H1 (cell line): ENCODE measurements around the gene SLC39A11. TPM values are rescaled to one million over a fixed set of nuclear protein-coding genes. Genes with fewer than 3 reads are reported as not detected.

Experiments
- CTCF ChIA-PET: fragments of 300-600 bp; sonication (Branson Sonifier 250); formaldehyde crosslinking; loops from one replicate; lab custom pipeline; 2021; ENCODE audit not compliant: partially characterized antibody; lab: Charles Lee
- POLR2A ChIA-PET: fragments of 300-600 bp; sonication (Branson Sonifier 250); formaldehyde crosslinking; loops from one replicate; lab custom pipeline; 2021; ENCODE audit warnings: inconsistent platforms; ENCODE audit not compliant: partially characterized antibody; lab: Charles Lee
- DNase-seq, 2 experiments: peaks; one replicate each; pipeline versions ENCODE4 v3.0.0 to v3.0.0-alpha.2; 2010 to 2022; ENCODE audit warnings: low spot score in 2 of 2, low read depth in 1 of 2, mixed read lengths in 1 of 2
- FAIRE-seq: peaks from 2 replicates; lab custom pipeline; 2011; peaks lifted over from hg19 to GRCh38; lab: Jason Lieb, UNC
- H2AFZ ChIP-seq: 2 replicates; pipeline ENCODE4 v1.8.1; 2012; ENCODE audit warnings: low read length, inconsistent platforms
- H2AK5ac ChIP-seq: 2 replicates; pipeline ENCODE4 v1.6.1; 2013; ENCODE audit warnings: low read depth, low read length
- H2BK120ac ChIP-seq: replicated peaks from 2 replicates; pipeline ENCODE3; 2013; ENCODE audit warnings: low read depth, low read length, inconsistent platforms
- H2BK12ac ChIP-seq: 2 replicates; pipeline ENCODE4 v1.6.1; 2013; ENCODE audit warnings: low read depth, low read length
- H2BK15ac ChIP-seq: 2 replicates; pipeline ENCODE4 v1.6.1; 2013; ENCODE audit warnings: low read length
- H2BK20ac ChIP-seq: 2 replicates; pipeline ENCODE4 v1.6.1; 2013; ENCODE audit warnings: low read length
- H2BK5ac ChIP-seq: 2 replicates; pipeline ENCODE4 v1.6.1; 2013; ENCODE audit warnings: low read depth, low read length
- H3K14ac ChIP-seq: 2 replicates; pipeline ENCODE4 v1.6.1; 2013; ENCODE audit warnings: inconsistent platforms; ENCODE audit not compliant: insufficient read length
- H3K18ac ChIP-seq: 2 replicates; pipeline ENCODE4 v1.6.1; 2013; ENCODE audit warnings: low read length; ENCODE audit errors: extremely low read depth
- H3K23ac ChIP-seq: 2 replicates; pipeline ENCODE4 v1.6.1; 2013; ENCODE audit warnings: inconsistent platforms; ENCODE audit not compliant: insufficient read length
- H3K23me2 ChIP-seq: 2 replicates; pipeline ENCODE4 v1.6.1; 2013; ENCODE audit warnings: low read depth, low read length
- H3K27ac ChIP-seq: 2 replicates; pipeline ENCODE4 v1.6.1; 2011; ENCODE audit warnings: low read depth, low read length, inconsistent platforms
- H3K27me3 ChIP-seq, 4 experiments: replicated peaks in 1 of 4; 1 replicate in 1 of 4; 2 replicates in 3 of 4; pipeline versions ENCODE4 v1.6.1 to v1.8.1; 2011 to 2013; ENCODE audit warnings: low read length in 3 of 4, mild to moderate bottlenecking in 3 of 4, inconsistent platforms in 2 of 4, mixed read lengths in 2 of 4, moderate library complexity in 1 of 4; ENCODE audit not compliant: control insufficient read depth in 3 of 4, insufficient read depth in 3 of 4; ENCODE audit errors: extremely low read depth in 1 of 4
- H3K36me3 ChIP-seq, 4 experiments: 2 replicates each; pipeline versions ENCODE4 v1.6.1 to v1.8.1; 2011 to 2013; ENCODE audit warnings: mild to moderate bottlenecking in 4 of 4, low read length in 3 of 4, moderate library complexity in 2 of 4, control low read depth in 1 of 4, inconsistent platforms in 1 of 4; ENCODE audit not compliant: insufficient read depth in 4 of 4, control insufficient read depth in 2 of 4
- H3K4ac ChIP-seq: replicated peaks from 2 replicates; pipeline ENCODE3; 2013; ENCODE audit warnings: low read length, low read depth, mixed read lengths, inconsistent platforms; ENCODE audit not compliant: insufficient read length
- H3K4me1 ChIP-seq, 4 experiments: replicated peaks in 1 of 4; 1 replicate in 1 of 4; 2 replicates in 3 of 4; pipeline versions ENCODE4 v1.6.1 to v1.8.1; 2011 to 2013; ENCODE audit warnings: low read length in 3 of 4, inconsistent platforms in 2 of 4, mixed read lengths in 1 of 4; ENCODE audit not compliant: insufficient read depth in 4 of 4, control insufficient read depth in 3 of 4
- H3K4me2 ChIP-seq, 2 experiments: 2 replicates each; pipeline versions ENCODE4 v1.6.1 to v1.8.1; 2011 to 2013; ENCODE audit warnings: low read depth in 2 of 2, low read length in 2 of 2, control low read depth in 1 of 2, inconsistent platforms in 1 of 2, mild to moderate bottlenecking in 1 of 2; ENCODE audit not compliant: insufficient read depth in 1 of 2
- H3K4me3 ChIP-seq, 4 experiments: fragments of 200-600, 300-600 bp in 1 of 4; sonication (generic), shearing (Covaris generic), sonication (Bioruptor Twin) in 1 of 4; 2 replicates each; pipeline versions ENCODE4 v1.5.1 to v1.8.1; 2011 to 2016; ENCODE audit warnings: low read length in 4 of 4, low read depth in 3 of 4, control low read depth in 2 of 4, inconsistent platforms in 2 of 4, mild to moderate bottlenecking in 2 of 4, mixed read lengths in 1 of 4, moderate library complexity in 1 of 4; ENCODE audit not compliant: insufficient read depth in 2 of 4; ENCODE audit errors: extremely low read depth in 1 of 4
- H3K56ac ChIP-seq: replicated peaks from 2 replicates; pipeline ENCODE3; 2013; ENCODE audit warnings: low read depth, mild to moderate bottlenecking, mixed read lengths, low read length, inconsistent platforms; ENCODE audit not compliant: insufficient read length
- H3K79me1 ChIP-seq: 2 replicates; pipeline ENCODE4 v1.6.1; 2013; ENCODE audit warnings: low read depth, low read length, control low read depth
- H3K79me2 ChIP-seq, 2 experiments: 2 replicates each; pipeline versions ENCODE4 v1.6.1 to v1.8.1; 2012 to 2013; ENCODE audit warnings: low read length in 2 of 2, mild to moderate bottlenecking in 2 of 2, inconsistent platforms in 1 of 2; ENCODE audit not compliant: insufficient read depth in 2 of 2, control insufficient read depth in 1 of 2
- H3K9ac ChIP-seq, 4 experiments: replicated peaks in 1 of 4; 1 replicate in 1 of 4; 2 replicates in 3 of 4; pipeline versions ENCODE4 v1.6.1 to v1.8.1; 2011 to 2013; ENCODE audit warnings: low read depth in 3 of 4, low read length in 3 of 4, control low read depth in 2 of 4, mild to moderate bottlenecking in 2 of 4, moderate library complexity in 2 of 4, inconsistent platforms in 1 of 4; ENCODE audit errors: extremely low read depth in 1 of 4
- H3K9me3 ChIP-seq, 2 experiments: 2 replicates each; pipeline versions ENCODE4 v1.6.1 to v1.8.1; 2012 to 2013; ENCODE audit warnings: mild to moderate bottlenecking in 2 of 2, moderate library complexity in 2 of 2, control low read depth in 1 of 2, inconsistent platforms in 1 of 2, low read depth in 1 of 2, low read length in 1 of 2, mixed read lengths in 1 of 2; ENCODE audit not compliant: insufficient read depth in 2 of 2
- H4K20me1 ChIP-seq, 2 experiments: replicated peaks in 1 of 2; 2 replicates each; pipeline versions ENCODE3 to v1.8.1; 2011 to 2013; ENCODE audit warnings: inconsistent platforms in 2 of 2, low read length in 2 of 2, mild to moderate bottlenecking in 1 of 2; ENCODE audit not compliant: insufficient read depth in 2 of 2, control insufficient read depth in 1 of 2
- H4K5ac ChIP-seq: 2 replicates; pipeline ENCODE4 v1.6.1; 2013; ENCODE audit warnings: low read length, low read depth, mixed read lengths, inconsistent platforms; ENCODE audit not compliant: insufficient read length
- H4K8ac ChIP-seq: 2 replicates; pipeline ENCODE4 v1.8.0; 2013; ENCODE audit warnings: mild to moderate bottlenecking, moderate library complexity, low read length, inconsistent platforms; ENCODE audit not compliant: insufficient read depth; ENCODE audit errors: extremely low read depth
- H4K91ac ChIP-seq: replicated peaks from 2 replicates; pipeline ENCODE3; 2013; ENCODE audit warnings: low read length, mixed read lengths, inconsistent platforms; ENCODE audit not compliant: insufficient read length
- BACH1 ChIP-seq: IDR thresholded peaks from 2 replicates; pipeline ENCODE4 v1.6.1; 2012; ENCODE audit warnings: low read length, improper control_type of control experiment
- WGBS, 2 experiments: shearing (Covaris generic) in 1 of 2; methylation state at CpG; one replicate each; pipeline versions ENCODE4 v1.1.6 to v1.1.7; 2013 to 2015; ENCODE audit warnings: low lambda C conversion rate in 2 of 2, mixed read lengths in 2 of 2, inconsistent platforms in 1 of 2, low coverage in 1 of 2, missing lambda C conversion rate in 1 of 2; ENCODE audit not compliant: insufficient replicate concordance in 2 of 2, insufficient coverage in 1 of 2, insufficient read length in 1 of 2; ENCODE audit errors: extremely low coverage in 1 of 2, missing lambda C conversion rate in 1 of 2; 5-methylcytosine and 5-hydroxymethylcytosine counted together
- polyA plus RNA-seq, 7 experiments: library from polyadenylated mRNA; depleted of rRNA in 3 of 7; stranded (reverse) in 5 of 7; unstranded in 2 of 7; fragments of >200 nt in 5 of 7; fragments of 200-250 nt in 2 of 7; gene quantifications; 1 replicate in 5 of 7; 2 replicates in 1 of 7; 4 replicates in 1 of 7; pipeline versions ENCODE4 v1.2.1 to v1.2.3, GENCODE V29; 2011 to 2013; ENCODE audit warnings: missing spikeins in 2 of 7, mixed read lengths in 2 of 7
- total RNA-seq: library from RNA; stranded (reverse); fragmentation: NEBNext Ultra II Directional; extraction: Animal tissue kit (Norgen Biotek cat#: 25700); gene quantifications from 2 replicates; pipeline ENCODE4 v1.2.1, GENCODE V29; 2021

Gene SLC39A11
- total and polyA plus RNA-seq, 2 of the 8 experiments (the other 6 are each of a cell fraction or from before 2014, with no cell fraction given): 12.2 to 19.6 TPM

GRCh38 chr17:72648702-72649101 is 443.8 kb downstream of the SLC39A11 start:
- Histone ChIP-seq H3K23ac (no peak overlapping the region), H3K4me1 (no peaks in the 10 kb centered on the region), H3K14ac (no peak overlapping the region), H3K4me3 (no peak overlapping the region), H3K9ac (no peak overlapping the region), H3K27me3 (no peaks in the 10 kb centered on the region; a peak in 2 of 7 replicates), H3K27ac (no peak overlapping the region), H3K23me2 (no peaks in the 10 kb centered on the region), H2BK120ac (no peak overlapping the region), H3K79me2 (no peaks in the 10 kb centered on the region), H4K5ac (no peak overlapping the region), H3K9me3 (no peaks in the 10 kb centered on the region), H3K79me1 (no peaks in the 10 kb centered on the region), H2BK12ac (peak overlapping the region; percentile 50; the same call in 1 of the 2 replicates), H2AFZ (no peak overlapping the region), H4K91ac (no peak overlapping the region), H3K18ac (no peak overlapping the region), H3K4ac (no peak overlapping the region), H2BK20ac (no peak overlapping the region), H4K20me1 (no peaks in the 10 kb centered on the region), H4K8ac (peak overlapping the region; percentile 70; the same call in 1 of the 2 replicates), H2BK5ac (no peak overlapping the region), H2BK15ac (0 out of 2 replicates have a peak overlapping the region, but pooled peaks have one; percentile 40), H3K36me3 (no peaks in the 10 kb centered on the region), H3K4me2 (no peak overlapping the region), H3K56ac (no peak overlapping the region), H2AK5ac (0 out of 2 replicates have a peak overlapping the region, but pooled peaks have one; percentile 34)
- TF ChIP-seq BACH1: no peak
- POLR2A ChIA-PET: no interaction called here
- WGBS, 2 experiments: 85% methylated on average over 11 of the region's 11 CpGs; no CpG with 5 or more reads in 1 of the 2 experiments
- CTCF ChIA-PET: interaction anchor here (0.7 to 1.1 kb wide), 3 partner anchors 10 to 92 kb away, joined by 3 to 4 read pairs (median 4); no protein-coding TSS in a partner anchor
- no peak for DNase-seq
- FAIRE-seq: no peak
